Right hindlimb (tissue), 1 donor: ENCODE results near the gene RDH13.
"Not testable (repeated sequence)": the region's sequence is repeated elsewhere in the genome, so short reads cannot be mapped to it uniquely, and the experiment has no call there.

Experiments used
- DNase-seq: peaks from one replicate; pipeline ENCODE4 v3.0.0-alpha.2; 2018

The RDH13 gene

GRCh38 chr19:55010561-55010960, 52.4 kb downstream of the RDH13 start:
- not testable (repeated sequence) for DNase-seq

GRCh38 chr19:55008781-55009180, 54.2 kb downstream of the RDH13 start:
- DNase-seq = not testable (repeated sequence)

- not testable (repeated sequence) for DNase-seq
Measured at GRCh38 chr19:55008189-55008588, 54.8 kb downstream of the RDH13 start.

GRCh38 chr19:55007537-55007936, 55.4 kb downstream of the RDH13 start:
- DNase-seq = not testable (repeated sequence)

- DNase-seq = not testable (repeated sequence)
Measured at GRCh38 chr19:55006795-55007194, 56.2 kb downstream of the RDH13 start.

GRCh38 chr19:55005684-55006488, 57.1 kb downstream of the RDH13 start:
- DNase-seq = peak; percentile 27

- DNase-seq = no peak
Measured at GRCh38 chr19:55000761-55001160, 62.2 kb downstream of the RDH13 start.

GRCh38 chr19:54998751-54999239, 64.2 kb downstream of the RDH13 start:
- not testable (repeated sequence) for DNase-seq

GRCh38 chr19:54995561-54995960, 67.4 kb downstream of the RDH13 start:
- DNase-seq = no peak
